22Rv1 (cell line): ENCODE measurements around the gene UBTF.

Experiments used
- H3K27ac ChIP-seq: fragments of 450-650 bp; 2 replicates; pipeline ENCODE4 v1.5.1; 2017
- ZFX ChIP-seq: fragments of 450-650 bp; IDR thresholded peaks from 2 replicates; pipeline ENCODE4 v1.6.1; 2017; ENCODE audit warnings: antibody characterized with exemption, borderline replicate concordance
- TF ChIP-seq, protein P1 (sequence below): fragments of 450-650 bp; IDR thresholded peaks from 2 replicates; pipeline ENCODE4 v1.5.1; 2017; ENCODE audit warnings: mild to moderate bottlenecking

UBTF gene

DNA sequence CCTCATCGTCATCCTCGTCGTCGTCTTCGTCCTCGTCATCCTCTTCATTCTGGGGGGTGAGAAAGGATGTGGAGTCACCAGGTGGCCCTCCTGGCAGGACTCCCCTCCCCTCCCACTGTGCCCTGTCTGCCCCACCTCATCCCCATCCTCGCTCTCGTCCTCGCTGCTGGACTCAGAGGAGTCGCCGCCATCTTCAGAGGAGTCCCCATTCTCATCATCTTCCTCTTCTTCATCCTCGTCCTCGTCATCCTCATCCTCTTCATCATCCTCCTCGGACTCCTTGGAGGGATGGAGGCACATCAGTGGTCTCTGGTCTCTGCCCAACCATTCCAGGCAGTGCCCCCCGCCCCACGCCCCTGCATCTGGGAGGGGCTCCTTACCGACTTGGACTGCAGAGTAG is 12.2 kb downstream of the UBTF start:
- H3K27ac ChIP-seq = no peak overlapping the region

DNA sequence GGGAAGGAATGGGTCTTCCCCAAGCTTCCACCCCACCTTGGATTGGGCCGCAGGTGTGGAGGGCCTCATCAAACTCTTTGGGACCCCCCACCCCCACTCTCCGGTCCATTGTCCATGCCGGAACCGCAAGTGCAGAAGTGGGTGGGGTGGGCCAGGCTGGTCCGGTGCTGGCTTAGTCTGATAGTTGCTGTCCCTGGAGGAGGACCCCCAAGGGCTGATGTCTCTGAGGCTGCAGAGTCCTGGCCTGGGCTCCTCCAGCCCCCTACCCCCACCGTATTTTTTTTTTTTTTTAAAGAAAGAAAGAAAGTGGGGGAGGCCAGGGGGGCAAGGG is 12.7 kb downstream of the UBTF start:
- peak overlapping the region; percentile 45; the same call in 1 of the 2 replicates for H3K27ac ChIP-seq
- TF ChIP-seq, protein P1, sequence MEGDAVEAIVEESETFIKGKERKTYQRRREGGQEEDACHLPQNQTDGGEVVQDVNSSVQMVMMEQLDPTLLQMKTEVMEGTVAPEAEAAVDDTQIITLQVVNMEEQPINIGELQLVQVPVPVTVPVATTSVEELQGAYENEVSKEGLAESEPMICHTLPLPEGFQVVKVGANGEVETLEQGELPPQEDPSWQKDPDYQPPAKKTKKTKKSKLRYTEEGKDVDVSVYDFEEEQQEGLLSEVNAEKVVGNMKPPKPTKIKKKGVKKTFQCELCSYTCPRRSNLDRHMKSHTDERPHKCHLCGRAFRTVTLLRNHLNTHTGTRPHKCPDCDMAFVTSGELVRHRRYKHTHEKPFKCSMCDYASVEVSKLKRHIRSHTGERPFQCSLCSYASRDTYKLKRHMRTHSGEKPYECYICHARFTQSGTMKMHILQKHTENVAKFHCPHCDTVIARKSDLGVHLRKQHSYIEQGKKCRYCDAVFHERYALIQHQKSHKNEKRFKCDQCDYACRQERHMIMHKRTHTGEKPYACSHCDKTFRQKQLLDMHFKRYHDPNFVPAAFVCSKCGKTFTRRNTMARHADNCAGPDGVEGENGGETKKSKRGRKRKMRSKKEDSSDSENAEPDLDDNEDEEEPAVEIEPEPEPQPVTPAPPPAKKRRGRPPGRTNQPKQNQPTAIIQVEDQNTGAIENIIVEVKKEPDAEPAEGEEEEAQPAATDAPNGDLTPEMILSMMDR = peak; percentile 15; the same call in 1 of the 2 replicates
- no peak for TF ChIP-seq ZFX

More for the DNA sequence above, 12.2 kb downstream of the UBTF start:
- TF ChIP-seq, protein P1 = no peak

DNA sequence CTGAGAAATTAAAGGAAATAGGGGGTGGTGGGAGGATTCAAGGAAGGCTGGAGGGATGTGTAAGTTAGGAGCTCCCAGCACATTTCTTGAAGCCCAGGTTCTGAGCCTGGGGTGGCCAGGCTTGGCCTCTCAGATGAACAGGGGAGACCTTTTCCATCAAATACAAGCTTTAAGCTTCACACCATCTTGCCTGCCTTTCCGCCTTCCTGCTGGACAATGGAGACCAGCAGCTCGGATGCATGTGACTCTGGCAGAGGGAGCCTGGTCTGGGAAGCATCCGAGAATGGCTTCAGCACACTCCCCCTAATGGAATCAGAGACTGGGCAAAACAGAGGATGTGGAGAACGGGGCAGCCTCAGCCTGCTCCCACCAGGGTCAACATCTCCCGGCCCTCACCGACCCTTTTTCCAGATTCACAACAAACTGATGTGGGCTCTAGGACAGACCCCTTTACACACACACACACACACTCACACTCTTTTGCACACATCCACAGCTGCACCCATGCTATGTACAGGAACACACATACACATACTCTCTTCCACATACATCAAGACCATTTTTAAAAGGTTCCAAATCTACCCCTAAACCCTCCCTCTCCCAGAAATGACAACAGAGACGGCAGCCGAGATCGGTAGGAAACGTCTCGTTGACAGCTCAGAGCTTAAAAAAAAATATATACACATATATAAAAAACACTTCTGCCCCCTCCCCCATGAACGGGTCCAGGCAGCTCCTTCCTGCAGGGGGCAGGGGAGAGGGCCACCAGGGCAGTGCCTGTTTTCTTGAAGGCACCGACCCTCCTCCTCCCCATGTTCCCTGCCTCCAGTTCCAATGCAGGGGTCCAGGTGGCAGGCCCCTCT is 13.3 kb downstream of the UBTF start:
- TF ChIP-seq ZFX = no peak
- TF ChIP-seq, protein P1 = peak; percentile 37
- peak overlapping the region; percentile 45 for H3K27ac ChIP-seq

DNA sequence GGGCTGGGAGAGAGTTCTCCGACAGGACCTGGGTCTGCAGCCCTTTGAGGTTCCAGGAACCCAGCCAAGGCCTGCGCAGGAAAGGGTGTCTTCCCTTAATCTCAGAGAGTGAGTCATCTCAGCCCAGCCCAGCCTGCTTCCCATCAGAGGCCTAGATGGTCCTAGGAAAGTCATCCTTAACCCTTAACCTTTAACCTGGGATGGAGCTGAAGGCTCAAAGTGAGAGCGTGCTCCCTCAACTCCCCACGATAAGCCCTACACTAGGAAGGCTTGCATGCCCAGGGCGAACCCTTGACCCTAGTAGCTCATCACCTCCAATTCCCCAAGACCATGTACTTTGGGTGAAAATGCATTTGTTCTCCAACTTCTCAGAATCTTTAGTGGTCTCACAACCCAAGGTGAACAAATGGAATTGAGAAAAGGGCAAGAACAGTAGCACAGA is 15.0 kb downstream of the UBTF start:
- H3K27ac ChIP-seq = peak overlapping the region; percentile 45
- TF ChIP-seq ZFX = no peak
- TF ChIP-seq, protein P1 = no peak

DNA sequence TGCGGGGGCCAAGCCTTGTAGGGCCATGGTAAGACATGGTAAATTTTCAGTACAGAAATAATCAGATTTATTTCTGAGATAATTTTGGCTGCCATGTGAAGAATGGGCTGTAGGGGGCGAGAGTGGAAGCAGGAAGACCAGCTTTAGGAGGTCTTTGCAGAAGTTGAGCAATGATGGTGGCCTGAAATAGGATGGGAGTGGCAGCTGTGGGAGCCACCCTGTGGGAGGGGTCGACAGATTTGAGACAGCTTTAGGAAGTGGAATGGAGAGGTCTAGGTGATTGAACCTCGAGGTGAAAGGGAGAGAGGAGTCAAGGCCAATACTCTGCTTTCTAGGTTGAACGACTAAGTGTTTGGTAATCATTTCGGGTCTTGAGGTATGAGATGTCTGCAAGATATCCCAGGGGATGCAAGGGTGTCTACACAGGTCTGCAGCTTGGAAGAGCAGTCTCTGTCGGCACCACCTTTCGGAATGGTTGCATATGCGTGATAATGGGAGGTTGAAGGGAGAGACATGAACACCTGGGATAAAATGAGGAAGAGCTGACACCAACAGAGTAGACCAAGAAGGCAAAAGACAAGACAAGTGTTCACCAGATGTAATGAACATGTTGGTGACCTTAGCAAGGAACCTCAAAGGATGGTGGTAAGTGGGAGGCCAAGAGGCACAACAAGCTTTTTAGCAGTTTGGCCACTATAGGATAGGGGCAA is 15.6 kb downstream of the UBTF start:
- H3K27ac ChIP-seq = peak overlapping the region; percentile 45
- TF ChIP-seq, protein P1 = peak; percentile 87
- no peak for TF ChIP-seq ZFX

DNA sequence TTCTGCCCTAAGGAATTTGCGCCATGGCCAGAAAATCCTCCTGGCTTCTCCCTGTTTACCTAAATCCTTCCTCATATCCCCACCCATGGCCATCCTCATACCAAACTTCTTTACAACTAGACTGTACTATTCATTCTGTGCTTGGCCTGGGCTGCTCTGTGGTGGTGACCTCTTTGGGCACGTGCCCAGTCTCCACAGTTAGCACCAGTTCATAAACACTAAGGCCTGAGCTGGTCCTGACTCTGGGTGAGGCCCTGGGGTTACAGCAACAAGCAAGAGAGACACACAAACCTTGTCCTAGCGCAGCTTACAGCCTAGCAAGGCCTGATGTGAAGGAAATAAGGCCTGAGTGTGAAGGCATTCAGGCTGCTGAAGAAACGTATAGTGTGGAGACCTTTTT is 16.7 kb downstream of the UBTF start:
- TF ChIP-seq ZFX = no peak
- TF ChIP-seq, protein P1 = no peak
- peak overlapping the region; percentile 31; the same call in 1 of the 2 replicates for H3K27ac ChIP-seq
